HG02973 (cell line): ENCODE results near the gene LEMD1.

ENCODE experiments used
- ATAC-seq: cut with Tn5 transposase; IDR thresholded peaks from one replicate; pipeline ENCODE4 v1.9.1; 2021; ENCODE audit warnings: moderate library complexity; ENCODE audit not compliant: unreplicated experiment

The LEMD1 gene

GRCh38 chr1:205356440-205357139, 65.3 kb downstream of the LEMD1 start, which contains the start of gene KLHDC8A:
KLHDC8A (minus strand) TSS chr1:205356922; CDS start chr1:205343604, 13,318 bp downstream.
- ATAC-seq: no peak

GRCh38 chr1:205355075-205355453, 66.8 kb downstream of the LEMD1 start:
- no peak for ATAC-seq

GRCh38 chr1:205354259-205355074, 67.4 kb downstream of the LEMD1 start:
- no peak for ATAC-seq

- no peak for ATAC-seq
Observed at GRCh38 chr1:205353612-205354011, 68.2 kb downstream of the LEMD1 start.

GRCh38 chr1:205353191-205353590, 68.7 kb downstream of the LEMD1 start:
- no peak for ATAC-seq

- no peak for ATAC-seq
Observed at GRCh38 chr1:205351984-205352713, 69.7 kb downstream of the LEMD1 start.

GRCh38 chr1:205350691-205351141, 71.1 kb downstream of the LEMD1 start:
- ATAC-seq: no peak

GRCh38 chr1:205350124-205350523, 71.7 kb downstream of the LEMD1 start:
- ATAC-seq: no peak

GRCh38 chr1:205348554-205349487, 73.0 kb downstream of the LEMD1 start:
- ATAC-seq: no peak

GRCh38 chr1:205346956-205347574, 74.8 kb downstream of the LEMD1 start:
- ATAC-seq: no peak

GRCh38 chr1:205345761-205346160, 76.1 kb downstream of the LEMD1 start:
- no peak for ATAC-seq

- no peak for ATAC-seq
Observed at GRCh38 chr1:205344066-205344928, 77.6 kb downstream of the LEMD1 start.

- no peak for ATAC-seq
Observed at GRCh38 chr1:205343431-205344065, 78.3 kb downstream of the LEMD1 start.

GRCh38 chr1:205342986-205343385, 78.9 kb downstream of the LEMD1 start:
- ATAC-seq: no peak

- ATAC-seq: no peak
Observed at GRCh38 chr1:205340676-205341075, 81.2 kb downstream of the LEMD1 start.

- peak; percentile 65 for ATAC-seq
Observed at GRCh38 chr1:205339717-205340116, 82.1 kb downstream of the LEMD1 start.

- ATAC-seq: no peak
Observed at GRCh38 chr1:205339197-205339702, 82.6 kb downstream of the LEMD1 start.

GRCh38 chr1:205338011-205338410, 83.8 kb downstream of the LEMD1 start:
- no peak for ATAC-seq
